H1 (cell line): ENCODE results near the gene KNDC1. TPM values are rescaled to one million over a fixed set of nuclear protein-coding genes. Genes with fewer than 3 reads are reported as not detected.

ENCODE experiments used
- CTCF ChIA-PET: fragments of 300-600 bp; sonication (Branson Sonifier 250); formaldehyde crosslinking; loops from one replicate; lab custom pipeline; 2021; ENCODE audit not compliant: partially characterized antibody; lab: Charles Lee
- POLR2A ChIA-PET: fragments of 300-600 bp; sonication (Branson Sonifier 250); formaldehyde crosslinking; loops from one replicate; lab custom pipeline; 2021; ENCODE audit warnings: inconsistent platforms; ENCODE audit not compliant: partially characterized antibody; lab: Charles Lee
- DNase-seq, 2 experiments: peaks; one replicate each; pipeline versions ENCODE4 v3.0.0 to v3.0.0-alpha.2; 2010 to 2022; ENCODE audit warnings: low spot score in 2 of 2, low read depth in 1 of 2, mixed read lengths in 1 of 2
- FAIRE-seq: peaks from 2 replicates; lab custom pipeline; 2011; peaks lifted over from hg19 to GRCh38; lab: Jason Lieb, UNC
- H2AFZ ChIP-seq: 2 replicates; pipeline ENCODE4 v1.8.1; 2012; ENCODE audit warnings: low read length, inconsistent platforms
- H2AK5ac ChIP-seq: 2 replicates; pipeline ENCODE4 v1.6.1; 2013; ENCODE audit warnings: low read depth, low read length
- H2BK120ac ChIP-seq: replicated peaks from 2 replicates; pipeline ENCODE3; 2013; ENCODE audit warnings: low read depth, low read length, inconsistent platforms
- H2BK12ac ChIP-seq: 2 replicates; pipeline ENCODE4 v1.6.1; 2013; ENCODE audit warnings: low read depth, low read length
- H2BK15ac ChIP-seq: 2 replicates; pipeline ENCODE4 v1.6.1; 2013; ENCODE audit warnings: low read length
- H2BK20ac ChIP-seq: 2 replicates; pipeline ENCODE4 v1.6.1; 2013; ENCODE audit warnings: low read length
- H2BK5ac ChIP-seq: 2 replicates; pipeline ENCODE4 v1.6.1; 2013; ENCODE audit warnings: low read depth, low read length
- H3K14ac ChIP-seq: 2 replicates; pipeline ENCODE4 v1.6.1; 2013; ENCODE audit warnings: inconsistent platforms; ENCODE audit not compliant: insufficient read length
- H3K18ac ChIP-seq: 2 replicates; pipeline ENCODE4 v1.6.1; 2013; ENCODE audit warnings: low read length; ENCODE audit errors: extremely low read depth
- H3K23ac ChIP-seq: 2 replicates; pipeline ENCODE4 v1.6.1; 2013; ENCODE audit warnings: inconsistent platforms; ENCODE audit not compliant: insufficient read length
- H3K23me2 ChIP-seq: 2 replicates; pipeline ENCODE4 v1.6.1; 2013; ENCODE audit warnings: low read depth, low read length
- H3K27ac ChIP-seq: 2 replicates; pipeline ENCODE4 v1.6.1; 2011; ENCODE audit warnings: low read depth, low read length, inconsistent platforms
- H3K27me3 ChIP-seq, 4 experiments: replicated peaks in 1 of 4; 1 replicate in 1 of 4; 2 replicates in 3 of 4; pipeline versions ENCODE4 v1.6.1 to v1.8.1; 2011 to 2013; ENCODE audit warnings: low read length in 3 of 4, mild to moderate bottlenecking in 3 of 4, inconsistent platforms in 2 of 4, mixed read lengths in 2 of 4, moderate library complexity in 1 of 4; ENCODE audit not compliant: control insufficient read depth in 3 of 4, insufficient read depth in 3 of 4; ENCODE audit errors: extremely low read depth in 1 of 4
- H3K36me3 ChIP-seq, 4 experiments: 2 replicates each; pipeline versions ENCODE4 v1.6.1 to v1.8.1; 2011 to 2013; ENCODE audit warnings: mild to moderate bottlenecking in 4 of 4, low read length in 3 of 4, moderate library complexity in 2 of 4, control low read depth in 1 of 4, inconsistent platforms in 1 of 4; ENCODE audit not compliant: insufficient read depth in 4 of 4, control insufficient read depth in 2 of 4
- H3K4ac ChIP-seq: replicated peaks from 2 replicates; pipeline ENCODE3; 2013; ENCODE audit warnings: low read length, low read depth, mixed read lengths, inconsistent platforms; ENCODE audit not compliant: insufficient read length
- H3K4me1 ChIP-seq, 4 experiments: replicated peaks in 1 of 4; 1 replicate in 1 of 4; 2 replicates in 3 of 4; pipeline versions ENCODE4 v1.6.1 to v1.8.1; 2011 to 2013; ENCODE audit warnings: low read length in 3 of 4, inconsistent platforms in 2 of 4, mixed read lengths in 1 of 4; ENCODE audit not compliant: insufficient read depth in 4 of 4, control insufficient read depth in 3 of 4
- H3K4me2 ChIP-seq, 2 experiments: 2 replicates each; pipeline versions ENCODE4 v1.6.1 to v1.8.1; 2011 to 2013; ENCODE audit warnings: low read depth in 2 of 2, low read length in 2 of 2, control low read depth in 1 of 2, inconsistent platforms in 1 of 2, mild to moderate bottlenecking in 1 of 2; ENCODE audit not compliant: insufficient read depth in 1 of 2
- H3K4me3 ChIP-seq, 4 experiments: fragments of 200-600, 300-600 bp in 1 of 4; sonication (generic), shearing (Covaris generic), sonication (Bioruptor Twin) in 1 of 4; 2 replicates each; pipeline versions ENCODE4 v1.5.1 to v1.8.1; 2011 to 2016; ENCODE audit warnings: low read length in 4 of 4, low read depth in 3 of 4, control low read depth in 2 of 4, inconsistent platforms in 2 of 4, mild to moderate bottlenecking in 2 of 4, mixed read lengths in 1 of 4, moderate library complexity in 1 of 4; ENCODE audit not compliant: insufficient read depth in 2 of 4; ENCODE audit errors: extremely low read depth in 1 of 4
- H3K56ac ChIP-seq: replicated peaks from 2 replicates; pipeline ENCODE3; 2013; ENCODE audit warnings: low read depth, mild to moderate bottlenecking, mixed read lengths, low read length, inconsistent platforms; ENCODE audit not compliant: insufficient read length
- H3K79me1 ChIP-seq: 2 replicates; pipeline ENCODE4 v1.6.1; 2013; ENCODE audit warnings: low read depth, low read length, control low read depth
- H3K79me2 ChIP-seq, 2 experiments: 2 replicates each; pipeline versions ENCODE4 v1.6.1 to v1.8.1; 2012 to 2013; ENCODE audit warnings: low read length in 2 of 2, mild to moderate bottlenecking in 2 of 2, inconsistent platforms in 1 of 2; ENCODE audit not compliant: insufficient read depth in 2 of 2, control insufficient read depth in 1 of 2
- H3K9ac ChIP-seq, 4 experiments: replicated peaks in 1 of 4; 1 replicate in 1 of 4; 2 replicates in 3 of 4; pipeline versions ENCODE4 v1.6.1 to v1.8.1; 2011 to 2013; ENCODE audit warnings: low read depth in 3 of 4, low read length in 3 of 4, control low read depth in 2 of 4, mild to moderate bottlenecking in 2 of 4, moderate library complexity in 2 of 4, inconsistent platforms in 1 of 4; ENCODE audit errors: extremely low read depth in 1 of 4
- H3K9me3 ChIP-seq, 2 experiments: 2 replicates each; pipeline versions ENCODE4 v1.6.1 to v1.8.1; 2012 to 2013; ENCODE audit warnings: mild to moderate bottlenecking in 2 of 2, moderate library complexity in 2 of 2, control low read depth in 1 of 2, inconsistent platforms in 1 of 2, low read depth in 1 of 2, low read length in 1 of 2, mixed read lengths in 1 of 2; ENCODE audit not compliant: insufficient read depth in 2 of 2
- H4K20me1 ChIP-seq, 2 experiments: replicated peaks in 1 of 2; 2 replicates each; pipeline versions ENCODE3 to v1.8.1; 2011 to 2013; ENCODE audit warnings: inconsistent platforms in 2 of 2, low read length in 2 of 2, mild to moderate bottlenecking in 1 of 2; ENCODE audit not compliant: insufficient read depth in 2 of 2, control insufficient read depth in 1 of 2
- H4K5ac ChIP-seq: 2 replicates; pipeline ENCODE4 v1.6.1; 2013; ENCODE audit warnings: low read length, low read depth, mixed read lengths, inconsistent platforms; ENCODE audit not compliant: insufficient read length
- H4K8ac ChIP-seq: 2 replicates; pipeline ENCODE4 v1.8.0; 2013; ENCODE audit warnings: mild to moderate bottlenecking, moderate library complexity, low read length, inconsistent platforms; ENCODE audit not compliant: insufficient read depth; ENCODE audit errors: extremely low read depth
- H4K91ac ChIP-seq: replicated peaks from 2 replicates; pipeline ENCODE3; 2013; ENCODE audit warnings: low read length, mixed read lengths, inconsistent platforms; ENCODE audit not compliant: insufficient read length
- CEBPB ChIP-seq: IDR thresholded peaks from 2 replicates; pipeline ENCODE4 v1.6.1; 2012; ENCODE audit warnings: low read depth, low read length
- CTCF ChIP-seq, 3 experiments: IDR thresholded peaks; 1 replicate in 2 of 3; 2 replicates in 1 of 3; pipeline versions ENCODE4 v1.5.1 to v1.6.1; 2011; ENCODE audit warnings: low read length in 3 of 3, mild to moderate bottlenecking in 3 of 3, inconsistent platforms in 2 of 3, low read depth in 1 of 3, moderate library complexity in 1 of 3; ENCODE audit not compliant: insufficient read depth in 1 of 3; ENCODE audit errors: control extremely low read depth in 1 of 3
- JUN ChIP-seq: IDR thresholded peaks from 2 replicates; pipeline ENCODE4 v1.6.1; 2011; ENCODE audit warnings: low read depth, mild to moderate bottlenecking, improper control_type of control experiment, low read length
- MAX ChIP-seq: IDR thresholded peaks from 2 replicates; pipeline ENCODE4 v1.6.1; 2012; ENCODE audit warnings: inconsistent platforms
- NRF1 ChIP-seq: IDR thresholded peaks from 2 replicates; pipeline ENCODE4 v1.6.1; 2011; ENCODE audit warnings: mild to moderate bottlenecking, low read depth, low read length, improper control_type of control experiment
- POLR2AphosphoS5 ChIP-seq: IDR thresholded peaks from 2 replicates; pipeline ENCODE4 v1.6.1; 2011; ENCODE audit warnings: low read depth, low read length
- RXRA ChIP-seq: IDR thresholded peaks from 2 replicates; pipeline ENCODE4 v1.6.1; 2011; ENCODE audit warnings: low read depth, mild to moderate bottlenecking, low read length, moderate library complexity; ENCODE audit not compliant: insufficient read depth
- SIRT6 ChIP-seq: IDR thresholded peaks from one replicate; pipeline ENCODE4 v1.7.1; 2012; ENCODE audit warnings: low read length, inconsistent platforms
- SP2 ChIP-seq: IDR thresholded peaks from 2 replicates; pipeline ENCODE4 v1.6.1; 2012; ENCODE audit warnings: mild to moderate bottlenecking, low read length, inconsistent platforms
- TCF12 ChIP-seq: IDR thresholded peaks from 2 replicates; pipeline ENCODE4 v1.6.1; 2011; ENCODE audit warnings: low read depth, mild to moderate bottlenecking, low read length
- ZNF274 ChIP-seq: IDR thresholded peaks from 2 replicates; pipeline ENCODE4 v1.7.0; 2012; ENCODE audit warnings: low read length, borderline replicate concordance; ENCODE audit errors: extremely low read depth
- WGBS, 2 experiments: shearing (Covaris generic) in 1 of 2; methylation state at CpG; one replicate each; pipeline versions ENCODE4 v1.1.6 to v1.1.7; 2013 to 2015; ENCODE audit warnings: low lambda C conversion rate in 2 of 2, mixed read lengths in 2 of 2, inconsistent platforms in 1 of 2, low coverage in 1 of 2, missing lambda C conversion rate in 1 of 2; ENCODE audit not compliant: insufficient replicate concordance in 2 of 2, insufficient coverage in 1 of 2, insufficient read length in 1 of 2; ENCODE audit errors: extremely low coverage in 1 of 2, missing lambda C conversion rate in 1 of 2; 5-methylcytosine and 5-hydroxymethylcytosine counted together
- polyA plus RNA-seq, 7 experiments: library from polyadenylated mRNA; depleted of rRNA in 3 of 7; stranded (reverse) in 5 of 7; unstranded in 2 of 7; fragments of >200 nt in 5 of 7; fragments of 200-250 nt in 2 of 7; gene quantifications; 1 replicate in 5 of 7; 2 replicates in 1 of 7; 4 replicates in 1 of 7; pipeline versions ENCODE4 v1.2.1 to v1.2.3, GENCODE V29; 2011 to 2013; ENCODE audit warnings: missing spikeins in 2 of 7, mixed read lengths in 2 of 7
- total RNA-seq: library from RNA; stranded (reverse); fragmentation: NEBNext Ultra II Directional; extraction: Animal tissue kit (Norgen Biotek cat#: 25700); gene quantifications from 2 replicates; pipeline ENCODE4 v1.2.1, GENCODE V29; 2021

Gene KNDC1
- total and polyA plus RNA-seq, 2 of the 8 experiments (the other 6 are each of a cell fraction or from before 2014, with no cell fraction given), result 7.5 to 16.7 TPM

GRCh38 chr10:133133471-133134231 lies 26.4 kb upstream of the KNDC1 start:
- Histone ChIP-seq H4K20me1 (peaks cover 0 to 8% of the 10 kb centered on the region in 2 experiments), H3K79me1 (no peaks in the 10 kb centered on the region), H2BK20ac (no peak overlapping the region), H3K79me2 (no peaks in the 10 kb centered on the region), H2BK12ac (no peak overlapping the region), H3K23me2 (0 out of 2 replicates have a peak, but pooled peaks cover 4% of the 10 kb centered on the region), H4K5ac (no peak overlapping the region), H2BK15ac (no peak overlapping the region), H2BK120ac (no peak overlapping the region), H3K9me3 (no peaks in the 10 kb centered on the region), H3K27ac (no peak overlapping the region), H3K4me3 (no peak overlapping the region), H4K8ac (no peak overlapping the region), H3K9ac (no peak overlapping the region), H3K23ac (no peak overlapping the region), H3K18ac (no peak overlapping the region), H3K14ac (no peak overlapping the region), H3K4me2 (no peak overlapping the region), H2AK5ac (no peak overlapping the region), H3K56ac (no peak overlapping the region), H2AFZ (no peak overlapping the region), H3K4me1 (no peaks in the 10 kb centered on the region; a peak in 1 of 7 replicates), H3K4ac (no peak overlapping the region), H4K91ac (no peak overlapping the region), H3K36me3 (no peaks in the 10 kb centered on the region), H2BK5ac (no peak overlapping the region), H3K27me3 (no peaks in the 10 kb centered on the region)
- DNase-seq (no peak), FAIRE-seq (no peak)
- ChIA-PET POLR2A (no interaction called here), CTCF (interaction anchor here (0.7 to 4.7 kb wide), 2 partner anchors 11 to 196 kb away, joined by 3 to 23 read pairs; no protein-coding TSS in a partner anchor)
- WGBS, 2 experiments, result 84% methylated on average over 20 of the region's 20 CpGs; no CpG with 5 or more reads in 1 of the 2 experiments
- TF ChIP-seq JUN, result no peak
- no peak for TF ChIP-seq CEBPB
- TF ChIP-seq TCF12, result no peak
- no peak for TF ChIP-seq SP2
- TF ChIP-seq MAX, result no peak
- no peak for TF ChIP-seq ZNF274
- TF ChIP-seq SIRT6, result no peak
- no peak for TF ChIP-seq POLR2AphosphoS5
- no peak for TF ChIP-seq RXRA
- no peak for TF ChIP-seq NRF1
- no peak for TF ChIP-seq CTCF (IDR thresholded peaks at IDR 0.05; ENCODE audit: control extremely low read depth in 1 of 3, insufficient read depth in 1 of 3, low read depth in 1 of 3, low read length in 3 of 3)
